GM12873 (cell line): ENCODE data around the gene DLG1.

Experiments used
- CTCF ChIP-seq: IDR thresholded peaks from 2 replicates; pipeline ENCODE4 v1.5.1; 2012; ENCODE audit warnings: low read depth, mild to moderate bottlenecking, moderate library complexity, low read length, control low read depth; ENCODE audit not compliant: insufficient read depth; ENCODE audit errors: missing control alignments

DLG1 gene

DNA sequence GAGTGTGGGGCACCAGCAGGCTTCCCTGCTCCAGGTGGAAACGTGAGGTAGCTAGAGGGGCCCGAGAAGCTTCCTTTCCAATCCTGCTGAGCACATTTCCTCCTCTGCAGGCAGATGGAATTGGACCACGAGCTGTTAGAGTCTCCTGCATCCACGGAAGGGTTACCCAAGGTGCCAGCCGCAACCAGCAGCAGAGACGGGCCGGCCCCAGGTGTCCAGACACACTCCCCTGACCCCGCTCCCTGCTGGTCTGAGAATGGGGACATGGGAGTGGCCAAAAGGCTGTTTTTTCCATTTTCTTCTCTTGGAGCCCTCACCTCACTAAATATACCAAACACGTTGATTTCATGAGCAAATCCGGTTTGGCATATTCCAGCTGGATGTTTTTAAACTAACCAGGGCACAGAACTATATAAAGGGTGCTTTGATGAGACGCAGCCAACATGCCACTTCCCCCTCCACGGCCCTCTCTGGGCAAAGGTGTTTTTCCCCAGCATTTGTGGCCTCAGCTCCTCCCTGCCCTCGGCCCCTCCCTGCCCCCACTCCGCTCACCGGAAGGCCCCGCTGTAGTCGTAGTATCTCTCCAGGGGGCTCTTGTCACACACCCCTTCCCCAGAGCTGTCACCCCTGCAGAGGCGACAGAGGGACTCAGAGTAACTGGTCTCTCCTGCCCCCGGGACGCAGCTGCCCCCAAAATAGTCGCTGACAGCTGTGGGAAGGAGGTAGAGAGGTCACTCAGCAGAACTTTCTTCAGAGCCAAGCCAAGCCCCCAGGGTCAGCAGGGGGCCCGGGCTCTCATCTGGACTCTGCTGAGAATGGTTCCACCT lies 275.8 kb downstream of the DLG1 start:
- TF ChIP-seq CTCF = no peak

- no peak for TF ChIP-seq CTCF
These were observed 276.5 kb downstream of the DLG1 start for GRCh38 chr3:197021729-197022404.

DNA sequence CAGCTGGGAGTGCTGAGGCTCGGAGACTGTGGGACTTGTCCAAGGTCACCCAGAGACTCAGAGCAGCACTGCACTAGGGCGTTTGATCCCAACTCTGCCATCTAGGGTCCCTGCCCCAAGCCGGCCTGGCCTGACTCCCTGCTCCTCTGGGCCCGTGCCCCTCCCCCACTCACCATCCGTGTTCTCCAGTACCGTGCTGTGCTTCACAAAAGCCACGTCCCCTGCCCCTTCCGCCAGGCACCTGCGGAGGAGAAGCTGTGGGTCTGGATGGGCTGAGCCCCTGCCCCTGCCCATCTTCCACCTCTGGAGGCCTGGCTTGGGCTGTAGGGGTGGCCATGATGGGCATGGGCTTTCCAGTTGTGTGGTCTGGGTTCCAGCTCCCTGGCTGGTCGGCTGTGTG lies 277.2 kb downstream of the DLG1 start:
- TF ChIP-seq CTCF = no peak

DNA sequence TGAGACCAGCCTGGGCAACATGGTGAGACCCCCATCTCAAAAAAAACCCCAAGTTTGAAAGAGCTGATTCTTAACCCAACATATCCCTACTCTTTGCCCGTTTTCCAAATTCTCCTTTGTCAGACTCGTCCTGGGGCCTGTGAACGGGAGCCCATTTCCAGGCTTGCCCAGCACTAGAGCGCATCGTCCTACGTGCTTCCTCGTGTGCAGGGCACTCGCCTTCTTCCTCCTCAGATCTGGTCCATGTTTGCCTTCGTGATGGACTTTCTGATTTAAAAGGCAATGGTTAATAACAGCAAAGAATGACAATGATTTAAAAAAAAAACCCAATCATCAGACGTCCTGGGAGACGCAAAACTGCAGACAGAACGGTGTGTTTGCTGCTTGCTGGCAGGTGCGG lies 278.9 kb downstream of the DLG1 start:
- TF ChIP-seq CTCF = no peak

DNA sequence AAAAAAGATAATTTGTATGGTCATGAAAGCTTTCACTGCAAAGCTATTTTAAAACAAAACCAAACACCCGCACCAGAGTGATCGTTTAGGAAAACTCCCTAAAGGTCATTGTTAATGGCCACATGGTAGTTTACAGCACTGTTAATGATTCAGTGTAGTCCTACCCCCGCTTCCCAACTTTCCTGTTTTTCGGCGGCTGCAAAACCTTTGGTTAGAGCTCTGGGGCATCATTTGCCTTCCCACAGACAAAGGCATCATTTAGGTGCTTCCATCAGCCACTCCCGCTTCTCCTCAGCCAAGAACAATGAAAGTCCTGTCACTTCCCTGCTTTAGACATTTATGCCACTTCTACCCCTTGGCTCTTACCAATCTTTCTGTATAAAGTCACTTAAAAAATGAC lies 279.4 kb downstream of the DLG1 start:
- no peak for TF ChIP-seq CTCF

- no peak for TF ChIP-seq CTCF
These were observed 281.4 kb downstream of the DLG1 start for GRCh38 chr3:197017003-197017402.
